ENCODE results near the gene OR8H2.
"Not testable (repeated sequence)": the region's sequence is repeated elsewhere in the genome, so short reads cannot be mapped to it uniquely, and the experiment has no call there.

- not testable (repeated sequence) for TF ChIP-seq POLR2AphosphoS5 (IDR thresholded peaks at IDR 0.05; ENCODE audit: insufficient read depth in 1 of 2, low read depth in 1 of 2); CTCF (IDR thresholded peaks at IDR 0.05); POLR2A (IDR thresholded peaks at IDR 0.05)
Measured at GRCh38 chr11:56057661-56058237, 45.7 kb upstream of the OR8H2 start.

Measured in vagina (tissue), 2 donors.